K562 (cell line): ENCODE results near the gene HINT3. TPM values are rescaled to one million over a fixed set of nuclear protein-coding genes. Genes with fewer than 3 reads are reported as not detected.

ENCODE experiments used
- ATAC-seq: fragments of 200-7000 bp; cut with Tn5 transposase; 3 replicates; pipeline ENCODE4 v1.9.1; 2020; ENCODE audit warnings: moderate library complexity
- BruUV-seq: library from RNA; stranded (reverse); fragments of 400-500 nt; replicated peaks from 2 replicates; lab custom pipeline; 2021; lab: Mats Ljungman, UMichigan
- CTCF ChIA-PET: fragments of 300-600 bp; formaldehyde crosslinking; extraction: SDS; loops from one replicate; lab custom pipeline; 2021; ENCODE audit warnings: low intra/inter-chr PET ratio; lab: Yijun Ruan, JAX
- POLR2A ChIA-PET: fragments of 300-600, 350-650 bp; sonication (Branson Sonifier 250); formaldehyde crosslinking; extraction: SDS; loops from one replicate; lab custom pipeline; 2021; ENCODE audit warnings: antibody characterized with exemption, inconsistent platforms; lab: Yijun Ruan, JAX
- DNase-seq, 4 experiments: peaks; one replicate each; pipeline versions ENCODE4 v3.0.0 to v3.0.0-alpha.2; 2011 to 2018; ENCODE audit warnings: low spot score in 3 of 4, mixed read lengths in 3 of 4; ENCODE audit errors: extremely low read depth in 1 of 4
- FAIRE-seq: peaks from 2 replicates; lab custom pipeline; 2011; peaks lifted over from hg19 to GRCh38; lab: Jason Lieb, UNC
- H2AFZ ChIP-seq: 2 replicates; pipeline ENCODE4 v1.6.0; 2011; ENCODE audit warnings: low read depth, low read length, control low read depth, inconsistent platforms
- H3K27ac ChIP-seq: fragments of 200-600 bp; 3 replicates; pipeline ENCODE4 v1.8.0; 2011; ENCODE audit warnings: low read depth, mild to moderate bottlenecking, control low read depth, inconsistent platforms, low read length, moderate library complexity, mixed read lengths; ENCODE audit errors: extremely low read depth
- H3K27me3 ChIP-seq, 2 experiments: fragments of 300-600 bp in 1 of 2; 2 replicates in 1 of 2; 3 replicates in 1 of 2; pipeline versions ENCODE4 v1.6.0 to v1.8.0; 2011; ENCODE audit warnings: inconsistent platforms in 2 of 2, low read length in 2 of 2, mild to moderate bottlenecking in 1 of 2, mixed read lengths in 1 of 2, moderate library complexity in 1 of 2; ENCODE audit not compliant: control insufficient read depth in 2 of 2, insufficient read depth in 2 of 2
- H3K36me3 ChIP-seq: fragments of 300-600 bp; 3 replicates; pipeline ENCODE4 v1.8.0; 2011; ENCODE audit warnings: mild to moderate bottlenecking, low read length, inconsistent platforms; ENCODE audit not compliant: control insufficient read depth, insufficient read depth
- H3K4me1 ChIP-seq, 2 experiments: fragments of 200-600 bp in 1 of 2; replicated peaks in 1 of 2; 2 replicates in 1 of 2; 3 replicates in 1 of 2; pipeline versions ENCODE4 v1.5.1 to v1.8.0; 2011; ENCODE audit warnings: inconsistent platforms in 2 of 2, low read length in 2 of 2, mild to moderate bottlenecking in 1 of 2, mixed read lengths in 1 of 2, moderate library complexity in 1 of 2; ENCODE audit not compliant: control insufficient read depth in 2 of 2, insufficient read depth in 2 of 2
- H3K4me2 ChIP-seq: 2 replicates; pipeline ENCODE4 v1.6.1; 2011; ENCODE audit warnings: low read length, control low read depth, inconsistent platforms, mixed read lengths; ENCODE audit not compliant: insufficient read depth
- H3K4me3 ChIP-seq: fragments of 200-600 bp; sonication (generic), shearing (Covaris generic); 2 replicates; pipeline ENCODE4 v1.5.1; 2016; ENCODE audit warnings: control low read depth, inconsistent platforms
- H3K79me2 ChIP-seq: fragments of 200-600 bp; 3 replicates; pipeline ENCODE4 v1.8.0; 2011; ENCODE audit warnings: low read length, inconsistent platforms; ENCODE audit not compliant: control insufficient read depth, insufficient read depth
- H3K9ac ChIP-seq, 2 experiments: 2 replicates each; pipeline versions ENCODE4 v1.6.0 to v1.6.1; 2011; ENCODE audit warnings: low read depth in 2 of 2, low read length in 2 of 2, control low read depth in 1 of 2, inconsistent platforms in 1 of 2, mild to moderate bottlenecking in 1 of 2, mixed read lengths in 1 of 2; ENCODE audit not compliant: insufficient read depth in 1 of 2
- H3K9me1 ChIP-seq: one replicate; pipeline ENCODE4 v1.6.0; 2011; ENCODE audit warnings: inconsistent platforms, mild to moderate bottlenecking, low read length, moderate library complexity; ENCODE audit not compliant: control insufficient read depth, insufficient read depth
- H3K9me3 ChIP-seq: replicated peaks from 2 replicates; pipeline ENCODE4 v1.5.1; 2011; ENCODE audit warnings: low read depth, low read length, inconsistent platforms; ENCODE audit not compliant: control insufficient read depth, insufficient read depth
- H4K20me1 ChIP-seq: replicated peaks from 2 replicates; pipeline ENCODE4 v1.6.1; 2011; ENCODE audit warnings: low read length, inconsistent platforms, mixed read lengths; ENCODE audit not compliant: control insufficient read depth, insufficient read depth
- ERF ChIP-seq: fragments of 450-650 bp; formaldehyde crosslinking; IDR thresholded peaks from 2 replicates; pipeline ENCODE4 v1.4.0; 2020; ENCODE audit warnings: mild to moderate bottlenecking, mixed read lengths
- HNRNPL ChIP-seq: fragments of 200-400 bp; formaldehyde crosslinking; IDR thresholded peaks from 2 replicates; pipeline ENCODE4 v1.6.1; 2017; ENCODE audit warnings: low read depth, mild to moderate bottlenecking, low read length
- MIER1 ChIP-seq: fragments of 450-650 bp; IDR thresholded peaks from 2 replicates; pipeline ENCODE4 v1.6.1; 2016; ENCODE audit warnings: antibody characterized with exemption, mild to moderate bottlenecking, low read depth
- RBM39 ChIP-seq: fragments of 200-400 bp; formaldehyde crosslinking; optimal IDR thresholded peaks from 2 replicates; pipeline ENCODE3; 2018; ENCODE audit warnings: low read depth, low read length
- SMAD3 ChIP-seq: fragments of 450-650 bp; formaldehyde crosslinking; conservative IDR thresholded peaks from 2 replicates; pipeline ENCODE4 v1.4.0; 2020; ENCODE audit warnings: mild to moderate bottlenecking
- TBL1XR1 ChIP-seq, 2 experiments: IDR thresholded peaks; 2 replicates each; pipeline ENCODE4 v1.6.1; 2012; ENCODE audit warnings: improper control_type of control experiment in 2 of 2, low read length in 2 of 2, mild to moderate bottlenecking in 1 of 2
- THAP12 ChIP-seq: fragments of 250-450 bp; sonication (Bioruptor Pico); IDR thresholded peaks from 2 replicates; pipeline ENCODE4 v1.9.0; 2021; ENCODE audit warnings: mild to moderate bottlenecking, inconsistent platforms
- ZNF143 ChIP-seq: sonication (generic); formaldehyde crosslinking; IDR thresholded peaks from 2 replicates; pipeline ENCODE4 v1.9.0; 2022; ENCODE audit warnings: mild to moderate bottlenecking, missing genetic modification reagents
- ZNF174 ChIP-seq: fragments of 250-450 bp; sonication (Bioruptor Pico); IDR thresholded peaks from 2 replicates; pipeline ENCODE4 v1.4.0; 2020; ENCODE audit warnings: mild to moderate bottlenecking
- ZNF384 ChIP-seq: IDR thresholded peaks from 2 replicates; pipeline ENCODE4 v1.6.1; 2012; ENCODE audit warnings: low read depth, low read length, improper control_type of control experiment
- WGBS: fragments of 100-300 bp; shearing (Covaris generic); methylation state at CpG from one replicate; pipeline ENCODE4 v1.1.6; 2016; ENCODE audit warnings: low coverage, mixed read lengths; ENCODE audit not compliant: insufficient coverage; ENCODE audit errors: missing lambda C conversion rate; 5-methylcytosine and 5-hydroxymethylcytosine counted together
- in situ Hi-C: fragments of 300-500 bp; cut with MboI; formaldehyde crosslinking; loops from 4 replicates; pipeline ENCODE4 v1.15.0; 2018; ENCODE audit warnings: inconsistent platforms, mixed read lengths
- intact Hi-C: fragments of 100-400 bp; cut with micrococcal nuclease; formaldehyde crosslinking; loops from 2 replicates; pipeline ENCODE4 v1.14.2; 2022
- polyA plus RNA-seq, 8 experiments: library from polyadenylated mRNA; depleted of rRNA in 4 of 8; stranded (reverse) in 5 of 8; unstranded in 3 of 8; fragments of >200 nt; fragmentation: Nextera tagmentation in 2 of 8; fragmentation: Illumina TruSeq in 1 of 8; extraction: Ambion mirVana in 2 of 8; extraction: Trizol in 1 of 8; gene quantifications; 2 replicates each; pipeline versions ENCODE4 v1.2.1 to v1.2.3, GENCODE V29; 2011 to 2014; ENCODE audit warnings: inconsistent platforms in 1 of 8, missing spikeins in 1 of 8
- total RNA-seq, 7 experiments: library from RNA; depleted of rRNA in 6 of 7; stranded (reverse); fragments of >200 nt in 6 of 7; fragmentation: Illumina TruSeq in 2 of 7; extraction: Trizol in 2 of 7; gene quantifications; 2 replicates each; pipeline versions ENCODE4 v1.2.1 to v1.2.3, GENCODE V29; 2011 to 2021; ENCODE audit warnings: low replicate concordance in 1 of 7
- TF ChIP-seq, protein P1 (sequence below), 2 experiments: fragments of 450-650 bp in 1 of 2; IDR thresholded peaks; 2 replicates each; pipeline ENCODE4 v1.6.1; 2011 to 2017; ENCODE audit warnings: low read depth in 2 of 2, antibody characterized with exemption in 1 of 2, borderline replicate concordance in 1 of 2, low read length in 1 of 2, mild to moderate bottlenecking in 1 of 2, mixed read lengths in 1 of 2; ENCODE audit not compliant: control insufficient read depth in 1 of 2
- TF ChIP-seq, protein P2 (sequence below): sonication (generic); IDR thresholded peaks from 2 replicates; pipeline ENCODE4 v1.6.1; 2016
- TF ChIP-seq, protein P3 (sequence below): fragments of 450-650 bp; IDR thresholded peaks from 2 replicates; pipeline ENCODE4 v1.6.1; 2017; ENCODE audit warnings: mild to moderate bottlenecking, moderate library complexity

The HINT3 gene
- total and polyA plus RNA-seq, 9 of the 15 experiments (the other 6 are each of a cell fraction or from before 2014, with no cell fraction given), result 1.4 to 16.6 (median 10.8) TPM

DNA sequence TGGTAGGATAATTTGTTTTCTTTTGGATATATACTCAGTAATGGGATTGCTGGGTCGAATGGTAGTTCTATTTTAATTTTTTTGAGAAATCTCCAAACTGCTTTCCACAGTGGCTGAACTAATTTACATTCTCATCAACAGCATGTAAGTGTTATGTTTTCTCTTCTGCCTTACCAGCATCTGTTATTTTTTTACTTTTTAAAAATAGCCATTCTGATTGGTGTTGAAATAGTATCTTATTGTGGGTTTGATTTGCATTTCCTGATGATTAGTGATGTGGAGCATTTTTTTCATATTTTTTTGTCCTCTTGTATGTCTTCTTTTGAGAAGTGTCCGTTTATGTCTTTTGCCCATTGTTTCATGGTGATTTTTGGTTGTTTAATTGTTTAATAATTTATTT, 11.9 kb downstream of the HINT3 start:
- CTCF ChIA-PET, result no interaction called here
- BruUV-seq, result no TSS peak

More for the DNA sequence above, 11.9 kb downstream of the HINT3 start:
- no peak overlapping the region for H3K4me2 ChIP-seq
- no peaks in the 10 kb centered on the region for H3K9me1 ChIP-seq
- H3K27me3 ChIP-seq, result no peaks in the 10 kb centered on the region
- no peak for DNase-seq
- ATAC-seq, result no peak
- peaks cover 31% of the 10 kb centered on the region for H3K36me3 ChIP-seq
- POLR2A ChIA-PET, result interaction anchor here (0.7 kb wide), 1 partner anchor 11 kb away, joined by 3 read pairs; no protein-coding TSS in a partner anchor
- peaks cover 0 to 16% of the 10 kb centered on the region in 2 experiments; a peak in 3 of 5 replicates for H3K4me1 ChIP-seq
- H3K9ac ChIP-seq, result no peak overlapping the region
- H3K27ac ChIP-seq, result no peak overlapping the region
- no peak overlapping the region for H2AFZ ChIP-seq
- WGBS, result 59% methylated on average over 2 of the region's 2 CpGs
- in situ Hi-C loops, result no loop called here
- intact Hi-C loops, result no loop called here
- no peak overlapping the region for H3K4me3 ChIP-seq
- no peaks in the 10 kb centered on the region for H4K20me1 ChIP-seq
- FAIRE-seq, result no peak
- no peak for TF ChIP-seq ZNF384
- TF ChIP-seq, protein P1, sequence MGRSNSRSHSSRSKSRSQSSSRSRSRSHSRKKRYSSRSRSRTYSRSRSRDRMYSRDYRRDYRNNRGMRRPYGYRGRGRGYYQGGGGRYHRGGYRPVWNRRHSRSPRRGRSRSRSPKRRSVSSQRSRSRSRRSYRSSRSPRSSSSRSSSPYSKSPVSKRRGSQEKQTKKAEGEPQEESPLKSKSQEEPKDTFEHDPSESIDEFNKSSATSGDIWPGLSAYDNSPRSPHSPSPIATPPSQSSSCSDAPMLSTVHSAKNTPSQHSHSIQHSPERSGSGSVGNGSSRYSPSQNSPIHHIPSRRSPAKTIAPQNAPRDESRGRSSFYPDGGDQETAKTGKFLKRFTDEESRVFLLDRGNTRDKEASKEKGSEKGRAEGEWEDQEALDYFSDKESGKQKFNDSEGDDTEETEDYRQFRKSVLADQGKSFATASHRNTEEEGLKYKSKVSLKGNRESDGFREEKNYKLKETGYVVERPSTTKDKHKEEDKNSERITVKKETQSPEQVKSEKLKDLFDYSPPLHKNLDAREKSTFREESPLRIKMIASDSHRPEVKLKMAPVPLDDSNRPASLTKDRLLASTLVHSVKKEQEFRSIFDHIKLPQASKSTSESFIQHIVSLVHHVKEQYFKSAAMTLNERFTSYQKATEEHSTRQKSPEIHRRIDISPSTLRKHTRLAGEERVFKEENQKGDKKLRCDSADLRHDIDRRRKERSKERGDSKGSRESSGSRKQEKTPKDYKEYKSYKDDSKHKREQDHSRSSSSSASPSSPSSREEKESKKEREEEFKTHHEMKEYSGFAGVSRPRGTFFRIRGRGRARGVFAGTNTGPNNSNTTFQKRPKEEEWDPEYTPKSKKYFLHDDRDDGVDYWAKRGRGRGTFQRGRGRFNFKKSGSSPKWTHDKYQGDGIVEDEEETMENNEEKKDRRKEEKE (IDR thresholded peaks at IDR 0.05; ENCODE audit: borderline replicate concordance in 1 of 2, control insufficient read depth in 1 of 2, low read depth in 2 of 2, low read length in 1 of 2), result no peak
- no peak for TF ChIP-seq SMAD3
- TF ChIP-seq, protein P2, sequence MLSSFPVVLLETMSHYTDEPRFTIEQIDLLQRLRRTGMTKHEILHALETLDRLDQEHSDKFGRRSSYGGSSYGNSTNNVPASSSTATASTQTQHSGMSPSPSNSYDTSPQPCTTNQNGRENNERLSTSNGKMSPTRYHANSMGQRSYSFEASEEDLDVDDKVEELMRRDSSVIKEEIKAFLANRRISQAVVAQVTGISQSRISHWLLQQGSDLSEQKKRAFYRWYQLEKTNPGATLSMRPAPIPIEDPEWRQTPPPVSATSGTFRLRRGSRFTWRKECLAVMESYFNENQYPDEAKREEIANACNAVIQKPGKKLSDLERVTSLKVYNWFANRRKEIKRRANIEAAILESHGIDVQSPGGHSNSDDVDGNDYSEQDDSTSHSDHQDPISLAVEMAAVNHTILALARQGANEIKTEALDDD, result no peak
- no peak for TF ChIP-seq ERF
- TF ChIP-seq RBM39, result no peak
- TF ChIP-seq ZNF174 (CRISPR knock-in tag), result no peak
- TF ChIP-seq HNRNPL, result no peak
- TF ChIP-seq, protein P3, sequence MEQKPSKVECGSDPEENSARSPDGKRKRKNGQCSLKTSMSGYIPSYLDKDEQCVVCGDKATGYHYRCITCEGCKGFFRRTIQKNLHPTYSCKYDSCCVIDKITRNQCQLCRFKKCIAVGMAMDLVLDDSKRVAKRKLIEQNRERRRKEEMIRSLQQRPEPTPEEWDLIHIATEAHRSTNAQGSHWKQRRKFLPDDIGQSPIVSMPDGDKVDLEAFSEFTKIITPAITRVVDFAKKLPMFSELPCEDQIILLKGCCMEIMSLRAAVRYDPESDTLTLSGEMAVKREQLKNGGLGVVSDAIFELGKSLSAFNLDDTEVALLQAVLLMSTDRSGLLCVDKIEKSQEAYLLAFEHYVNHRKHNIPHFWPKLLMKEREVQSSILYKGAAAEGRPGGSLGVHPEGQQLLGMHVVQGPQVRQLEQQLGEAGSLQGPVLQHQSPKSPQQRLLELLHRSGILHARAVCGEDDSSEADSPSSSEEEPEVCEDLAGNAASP, result no peak
- TF ChIP-seq TBL1XR1 (IDR thresholded peaks at IDR 0.05; ENCODE audit: low read length in 2 of 2), result no peak
- TF ChIP-seq MIER1, result no peak
- no peak for TF ChIP-seq ZNF143 (CRISPR knock-in tag)
- TF ChIP-seq THAP12 (CRISPR knock-in tag), result no peak
- H3K9me3 ChIP-seq, result no peaks in the 10 kb centered on the region
- H3K79me2 ChIP-seq, result peaks cover 29% of the 10 kb centered on the region; the same call in 2 of the 3 replicates
